HG03520 (cell line): ENCODE results near the gene SLC43A1.

Experiments
- ATAC-seq: cut with Tn5 transposase; IDR thresholded peaks from one replicate; pipeline ENCODE4 v1.9.1; 2021; ENCODE audit warnings: mild to moderate bottlenecking, moderate library complexity; ENCODE audit not compliant: unreplicated experiment

Gene SLC43A1

DNA sequence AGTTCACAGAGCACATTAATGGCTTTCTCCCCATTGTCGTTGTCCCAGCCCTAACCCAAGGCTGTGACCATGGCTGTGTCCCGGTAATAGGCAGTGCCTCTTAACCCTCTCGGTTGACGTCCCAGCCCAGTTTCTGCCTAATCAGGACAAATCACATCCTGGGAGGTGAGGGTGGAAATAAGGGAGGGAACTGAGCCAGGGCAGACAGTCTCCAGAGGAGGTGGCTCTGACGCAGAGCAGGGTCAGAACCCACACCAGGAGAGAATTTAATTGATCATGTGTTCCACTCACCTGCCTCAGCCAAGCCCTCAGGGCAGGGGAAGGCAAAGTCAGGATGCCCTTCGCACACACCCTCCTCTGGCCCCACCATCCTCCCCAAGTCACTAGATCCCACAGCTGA, 17.0 kb downstream of the SLC43A1 start:
- no peak for ATAC-seq

DNA sequence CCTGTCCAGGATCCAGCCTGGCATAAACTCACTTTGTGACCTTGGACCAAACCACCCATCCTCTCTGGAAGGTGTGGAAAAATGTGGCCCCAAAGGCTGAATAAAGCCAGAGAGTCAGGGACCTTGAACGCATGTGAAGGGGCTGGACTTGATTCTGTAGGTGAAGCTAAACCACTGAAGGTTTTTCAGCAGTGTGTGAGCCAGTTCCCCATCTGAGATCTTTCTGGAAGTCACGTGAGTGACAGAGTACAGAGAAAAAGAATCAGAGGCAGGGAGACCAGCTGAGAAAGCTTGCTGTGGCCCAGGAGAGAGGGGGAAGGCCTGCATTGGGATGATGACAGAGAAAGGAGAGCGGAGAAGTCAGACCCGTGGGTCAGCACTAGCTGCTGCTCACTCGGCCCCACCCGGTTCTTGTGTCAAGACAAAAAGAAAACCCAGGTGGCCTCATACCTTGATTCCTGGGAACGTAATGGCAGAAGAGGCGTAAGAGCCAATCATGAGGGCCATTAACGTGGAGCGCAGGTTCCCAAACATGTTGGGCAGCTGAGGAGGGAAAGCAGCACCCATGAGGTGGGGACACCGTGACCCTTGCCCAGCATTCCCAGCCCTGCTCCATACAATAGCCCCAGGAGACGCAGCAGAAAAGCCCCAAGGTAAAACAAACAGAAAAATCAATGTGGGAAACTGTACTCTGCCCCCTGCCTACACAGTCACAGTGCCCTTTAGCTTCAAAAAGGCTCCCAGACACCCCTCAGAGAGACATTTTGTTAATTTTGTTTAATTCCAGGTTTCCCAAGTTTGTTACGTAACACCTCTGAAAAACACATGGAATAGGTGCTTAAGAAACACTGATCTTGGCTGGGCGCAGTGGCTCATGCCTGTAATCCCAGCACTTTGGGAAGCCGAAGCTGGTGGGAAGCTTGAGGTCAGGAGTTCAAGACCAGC, 17.9 kb downstream of the SLC43A1 start:
- ATAC-seq, result no peak

DNA sequence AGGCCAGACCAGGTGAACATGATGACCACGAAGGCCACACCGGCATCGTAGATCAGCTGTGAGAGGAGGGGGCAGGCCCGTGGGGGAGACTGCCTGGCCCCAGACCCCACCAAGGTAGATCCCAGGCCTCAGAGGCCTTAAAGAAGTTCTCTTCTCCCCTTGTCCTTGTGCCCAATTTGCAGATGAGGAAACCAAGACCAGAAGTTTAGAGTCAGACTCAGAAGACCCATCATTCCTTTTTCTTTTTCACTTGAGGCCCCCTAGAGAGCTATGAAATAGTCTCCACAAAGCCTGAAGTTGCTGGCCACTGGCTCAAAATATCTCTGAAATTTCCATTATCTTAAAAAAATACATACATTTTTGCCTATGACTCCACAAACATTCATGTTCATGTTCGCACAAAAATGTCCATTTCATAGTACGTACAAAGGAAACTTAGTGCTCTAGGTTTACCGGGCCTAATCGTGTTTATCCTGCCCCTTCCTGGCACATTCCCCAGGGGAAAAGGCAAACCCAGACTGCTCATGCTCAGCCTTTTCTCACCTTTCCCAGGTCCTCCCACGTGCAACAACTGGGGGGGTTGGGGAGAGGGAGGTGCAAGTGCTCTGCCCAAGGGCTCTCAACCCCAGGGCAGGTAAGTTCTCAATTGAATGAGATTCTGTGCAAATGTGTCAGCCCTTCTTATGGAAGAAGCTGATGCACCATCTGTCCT, 19.2 kb downstream of the SLC43A1 start:
- no peak for ATAC-seq

DNA sequence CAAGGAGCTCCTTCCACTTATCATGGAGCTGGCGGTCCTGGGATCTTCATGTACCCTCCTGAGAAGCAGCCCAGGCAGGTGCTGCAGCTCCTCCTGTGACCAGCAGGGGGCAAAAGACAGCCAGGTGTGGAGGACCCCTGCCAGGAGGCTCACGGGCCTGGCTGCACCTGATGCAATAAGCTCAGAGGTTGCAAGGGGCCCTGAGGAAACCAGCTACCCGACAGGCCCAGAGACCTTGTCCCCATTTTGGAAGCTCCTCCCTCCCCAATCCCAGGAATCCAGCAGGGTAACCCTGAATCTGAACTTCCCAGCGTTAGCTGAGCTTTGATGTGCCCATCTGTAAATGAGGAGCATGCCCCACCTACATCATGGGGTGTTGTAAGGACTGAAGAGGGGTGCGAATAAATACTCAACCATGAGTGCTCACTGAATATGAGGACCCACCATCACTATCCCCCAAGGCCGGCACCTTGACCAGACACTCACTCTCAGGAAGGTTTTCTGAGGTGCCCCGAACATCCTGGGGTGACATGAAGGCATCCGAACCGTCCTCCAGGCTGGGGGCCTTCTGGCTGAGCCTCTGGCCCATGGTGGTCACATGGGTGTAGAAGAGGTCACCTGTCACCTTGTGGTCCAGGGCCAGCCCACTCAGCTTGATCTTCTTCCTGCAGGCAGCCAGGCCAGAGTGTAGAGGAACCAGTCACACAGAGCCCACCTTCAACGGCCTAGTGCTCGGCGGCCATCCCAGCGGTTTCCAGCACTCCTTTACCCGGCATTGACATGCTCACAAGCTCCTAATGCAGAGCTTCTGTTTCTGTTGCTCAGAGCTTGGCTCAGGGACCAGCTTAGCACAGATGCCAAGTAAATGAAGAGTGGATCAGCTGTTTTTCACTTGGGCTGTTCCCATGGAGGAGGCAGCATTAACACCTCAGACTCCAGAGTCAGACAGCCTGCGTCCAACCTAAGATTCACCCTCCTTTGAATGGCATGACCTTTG, 21.7 kb downstream of the SLC43A1 start:
- ATAC-seq, result peak; percentile 74

DNA sequence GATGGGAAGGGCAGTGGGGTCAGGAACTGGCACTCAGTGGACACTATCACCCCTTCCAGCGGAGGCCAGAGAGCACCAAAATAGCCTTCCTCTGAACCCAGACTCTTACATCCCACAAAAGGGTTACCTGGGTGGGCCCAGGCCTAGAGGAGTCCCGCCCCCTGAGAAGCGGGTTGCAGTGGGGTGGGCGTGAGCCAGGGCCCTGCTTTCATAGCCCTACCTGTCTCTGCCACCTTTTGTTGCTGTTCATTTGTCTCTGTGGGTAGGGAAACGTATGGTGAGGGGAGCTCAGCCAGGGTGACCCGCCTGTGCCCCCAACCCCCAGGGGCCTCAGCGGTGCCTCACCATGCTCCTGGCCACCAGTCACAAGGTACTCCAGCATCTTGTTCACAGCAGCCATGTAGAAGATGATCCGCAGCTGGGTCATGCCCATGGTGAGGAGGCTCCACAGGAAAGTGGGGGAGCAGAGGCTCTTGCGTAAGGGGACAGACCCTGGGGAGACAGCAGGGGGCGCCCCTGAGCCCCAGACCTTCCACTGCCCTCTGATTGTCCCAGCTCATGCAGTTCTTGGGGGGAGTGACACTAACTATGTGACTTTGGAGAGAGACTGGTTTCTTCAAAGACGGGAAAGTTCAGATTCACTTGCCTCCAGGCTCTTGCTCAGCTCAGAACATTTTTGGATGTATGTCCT, 24.0 kb downstream of the SLC43A1 start:
- no peak for ATAC-seq

DNA sequence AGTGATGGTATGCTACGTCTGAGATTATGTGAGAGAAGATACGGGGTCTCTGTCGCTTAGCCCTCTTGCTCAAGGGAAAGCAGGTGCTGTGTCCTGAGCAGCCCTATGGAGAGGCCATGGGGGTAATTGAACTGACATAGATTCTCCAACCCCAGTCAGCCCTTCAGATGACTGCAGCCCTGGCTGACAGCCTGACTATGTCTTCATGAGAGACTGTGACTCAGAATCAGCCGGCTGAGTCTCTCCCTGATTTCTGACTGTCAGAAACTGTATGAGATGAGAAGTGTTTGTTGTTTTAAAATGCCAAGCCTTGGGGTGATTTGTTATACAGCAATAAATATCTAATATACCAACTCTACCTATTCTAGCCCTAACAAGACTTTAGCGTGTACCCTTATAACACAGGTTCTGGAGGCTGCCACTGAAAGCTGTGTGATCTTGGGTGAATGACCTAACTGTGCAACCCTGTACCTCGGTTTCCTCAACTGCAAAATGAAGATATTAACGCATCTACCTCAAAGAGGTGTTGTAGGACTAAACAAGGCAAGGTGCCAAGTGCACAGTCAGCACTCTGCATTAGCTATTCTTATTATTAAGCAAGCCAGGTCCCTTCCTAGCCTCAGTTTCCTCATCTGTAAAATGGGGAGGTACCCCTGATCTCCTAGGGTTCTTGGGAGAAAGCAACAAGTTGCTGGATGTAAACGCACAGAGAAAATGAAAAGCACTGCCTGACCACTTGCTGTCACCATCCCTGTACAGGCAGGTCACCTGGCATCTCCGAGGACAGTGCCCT, 24.9 kb downstream of the SLC43A1 start:
- no peak for ATAC-seq

DNA sequence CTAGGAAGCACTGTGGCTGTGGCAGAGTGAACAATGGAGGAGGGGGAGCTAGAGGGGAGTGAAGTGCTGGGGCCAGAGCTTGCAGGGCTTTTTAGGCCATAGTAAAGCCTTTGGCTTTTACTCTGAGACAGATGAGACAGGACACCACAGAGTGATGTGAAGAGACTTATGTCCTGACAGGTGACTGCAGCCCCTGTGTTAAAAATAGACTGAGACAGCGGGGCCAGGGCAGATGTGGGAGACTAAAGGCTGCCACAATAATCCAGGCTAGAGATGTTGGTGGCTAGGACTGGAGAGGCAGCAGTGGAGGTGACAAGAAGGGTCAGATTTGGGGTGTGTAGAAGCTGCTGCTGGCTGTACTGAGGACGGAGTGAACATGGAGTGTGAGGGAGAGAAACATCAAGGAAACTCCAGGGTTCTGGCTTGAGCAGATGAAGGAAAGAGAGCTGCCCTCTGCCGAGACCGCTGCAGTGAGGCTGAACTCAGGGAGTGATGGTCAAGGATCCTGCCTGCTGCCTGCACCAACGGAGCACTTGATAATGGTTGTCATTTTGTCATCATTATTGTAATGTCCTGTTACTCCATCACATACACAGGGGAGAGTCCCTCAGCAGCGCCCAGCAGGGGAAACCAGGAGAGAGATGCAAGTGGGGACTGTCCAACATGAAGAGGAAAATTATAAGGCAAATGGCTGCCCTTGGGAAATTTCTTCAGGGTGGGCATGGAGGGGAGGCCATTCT, 27.4 kb downstream of the SLC43A1 start:
- no peak for ATAC-seq

DNA sequence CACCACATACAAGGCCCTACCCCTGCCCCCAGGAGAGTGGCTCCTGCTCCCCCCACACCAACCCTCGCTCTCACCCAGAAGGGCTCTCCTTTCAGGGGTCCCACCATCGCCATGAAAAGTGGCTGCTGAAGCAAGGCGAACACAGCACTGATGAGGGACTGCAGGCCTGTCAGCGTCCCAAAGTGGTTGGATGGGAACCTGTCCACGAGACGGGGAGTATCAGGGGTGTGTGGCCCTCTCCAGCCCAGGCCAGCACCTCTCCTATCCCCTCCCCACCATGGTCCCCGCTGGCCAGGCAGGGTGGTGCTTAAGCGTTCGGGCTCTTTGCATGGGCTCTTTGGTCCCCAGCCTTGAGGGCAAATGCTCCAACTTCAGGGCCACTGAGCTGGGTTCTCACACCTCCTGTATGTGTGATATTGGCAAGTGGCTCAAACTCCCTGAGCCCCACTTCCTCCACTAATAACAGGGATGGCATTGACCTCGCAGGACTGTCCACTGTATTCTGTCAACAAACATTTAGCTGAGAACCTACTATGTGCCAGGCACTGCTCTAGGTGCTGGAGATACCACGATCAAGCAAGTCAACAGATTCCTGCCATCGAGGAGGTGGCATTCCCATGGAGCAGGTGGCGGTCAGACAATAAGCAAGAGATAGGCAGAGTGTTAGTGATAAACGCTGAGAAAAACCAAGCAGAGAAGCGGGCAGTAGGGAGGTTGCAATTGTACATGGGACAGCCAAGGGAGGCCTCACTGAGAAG, 28.3 kb downstream of the SLC43A1 start:
- no peak for ATAC-seq

DNA sequence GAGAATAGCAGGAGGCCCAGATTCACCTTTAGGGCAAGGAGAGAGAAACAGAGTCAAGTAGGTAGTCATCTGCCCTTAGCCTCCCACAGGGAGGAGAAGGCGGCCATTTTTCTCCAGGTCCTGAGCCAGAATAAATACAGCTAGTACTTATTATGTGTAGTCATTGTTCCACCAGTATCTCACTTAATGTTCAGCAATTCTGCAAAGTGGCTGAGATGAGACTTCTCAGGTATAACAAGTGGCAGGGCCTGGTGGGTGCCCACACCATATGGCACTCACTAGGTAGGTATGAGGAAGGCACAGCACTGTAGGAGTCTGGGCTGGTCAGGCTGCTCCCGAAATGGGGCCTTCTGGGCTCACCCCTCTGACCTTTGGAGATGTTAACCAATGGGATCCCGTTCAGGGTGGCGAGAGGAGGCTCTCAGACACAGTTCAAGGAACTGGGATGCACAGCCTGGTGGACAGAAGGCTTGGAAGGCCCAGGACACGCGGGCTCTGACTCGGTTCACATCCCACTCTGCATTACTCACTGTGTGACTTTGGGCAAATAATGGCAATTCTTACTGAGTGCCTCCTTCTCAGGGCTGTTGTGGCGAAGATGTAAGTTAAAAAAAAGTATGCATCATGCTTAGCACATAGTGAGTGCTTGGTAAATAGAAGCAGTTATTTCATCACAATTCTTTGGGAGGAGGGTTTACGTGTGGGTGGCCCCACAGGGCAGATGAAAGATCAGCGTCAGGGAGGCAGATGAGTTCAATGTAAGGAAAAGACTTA, 30.1 kb downstream of the SLC43A1 start:
- no peak for ATAC-seq

DNA sequence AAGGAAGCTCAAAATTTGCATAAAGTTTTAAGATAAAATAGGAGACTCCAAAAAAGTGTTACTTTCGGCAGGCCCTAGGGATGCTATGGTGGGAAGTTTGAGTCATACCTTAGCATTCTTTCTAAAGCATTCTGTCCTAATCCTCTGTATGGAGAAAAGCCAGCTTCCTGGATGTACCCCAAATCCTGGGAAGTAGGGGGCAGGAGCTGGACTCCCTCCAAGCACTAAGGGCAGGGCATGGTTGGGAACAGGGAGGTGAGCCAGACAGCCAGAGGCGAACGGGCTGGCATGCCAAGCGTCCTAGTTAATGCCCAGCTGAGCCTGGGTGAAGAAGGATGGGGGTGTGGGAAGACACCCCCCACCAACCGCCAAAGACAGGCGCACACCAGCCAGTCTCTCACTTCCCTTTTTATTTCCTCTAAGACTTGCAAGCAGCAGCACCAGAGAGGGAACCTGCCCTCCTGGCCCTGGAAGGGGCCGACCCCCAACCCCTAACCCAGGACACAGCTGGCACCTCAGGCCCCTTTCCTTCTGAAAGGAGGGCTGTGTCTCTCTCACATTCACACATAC, 31.3 kb downstream of the SLC43A1 start:
- ATAC-seq, result peak; percentile 36

DNA sequence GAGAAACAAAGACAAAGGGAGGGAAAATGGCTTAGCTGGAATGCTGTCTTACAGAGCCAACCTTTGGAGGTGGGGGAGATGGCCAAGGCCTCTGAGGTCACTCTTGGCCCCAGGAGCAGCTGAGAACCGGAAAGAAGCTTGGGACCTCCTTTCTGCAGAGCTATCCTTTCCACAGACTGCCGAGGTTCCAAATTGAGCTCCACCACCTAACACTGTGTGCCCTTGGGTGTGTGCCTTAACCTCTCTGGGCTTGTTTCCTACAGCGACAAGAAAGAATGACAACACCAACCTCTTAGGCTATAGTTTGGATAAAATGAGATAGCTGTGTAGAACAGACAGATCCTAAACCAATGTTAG, 32.0 kb downstream of the SLC43A1 start:
- no peak for ATAC-seq

DNA sequence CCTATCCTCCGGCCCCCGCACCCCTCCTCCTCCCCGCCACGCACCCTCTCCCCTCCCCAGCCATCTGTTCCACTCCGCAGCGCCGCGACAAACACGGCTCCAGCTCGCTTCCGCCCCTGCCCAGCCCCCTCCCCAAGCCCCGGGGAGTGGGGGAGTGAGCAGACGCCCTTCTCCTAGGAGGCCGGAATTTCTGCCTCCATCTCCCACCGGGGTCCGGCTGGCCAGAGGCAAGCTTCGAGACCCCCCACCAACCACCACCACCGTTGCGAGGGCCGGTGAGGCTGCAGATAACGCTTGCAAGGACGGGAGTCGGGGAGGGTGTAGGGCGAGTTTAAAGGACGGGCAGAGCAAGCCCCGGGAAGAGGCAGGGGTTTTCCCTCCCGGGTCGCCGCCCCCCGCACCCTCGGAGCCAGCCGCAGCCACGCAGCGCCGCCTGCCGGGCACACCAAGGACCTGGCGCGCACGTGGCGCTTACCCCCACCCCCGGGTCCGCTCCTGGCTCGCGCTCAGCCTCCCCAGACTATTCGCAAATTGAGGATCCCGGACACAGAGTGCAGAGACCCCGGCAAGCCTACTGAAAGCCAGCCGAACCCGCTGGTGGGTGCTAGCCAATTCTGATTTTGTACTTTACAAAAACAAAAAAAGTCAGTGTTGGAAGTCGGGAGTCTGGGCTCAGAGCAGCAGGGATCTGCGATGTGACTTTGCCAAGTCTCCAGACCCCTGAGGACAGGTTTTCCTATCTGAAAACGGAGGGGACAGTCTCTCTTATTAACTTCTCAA, 32.5 kb downstream of the SLC43A1 start:
- no peak for ATAC-seq

DNA sequence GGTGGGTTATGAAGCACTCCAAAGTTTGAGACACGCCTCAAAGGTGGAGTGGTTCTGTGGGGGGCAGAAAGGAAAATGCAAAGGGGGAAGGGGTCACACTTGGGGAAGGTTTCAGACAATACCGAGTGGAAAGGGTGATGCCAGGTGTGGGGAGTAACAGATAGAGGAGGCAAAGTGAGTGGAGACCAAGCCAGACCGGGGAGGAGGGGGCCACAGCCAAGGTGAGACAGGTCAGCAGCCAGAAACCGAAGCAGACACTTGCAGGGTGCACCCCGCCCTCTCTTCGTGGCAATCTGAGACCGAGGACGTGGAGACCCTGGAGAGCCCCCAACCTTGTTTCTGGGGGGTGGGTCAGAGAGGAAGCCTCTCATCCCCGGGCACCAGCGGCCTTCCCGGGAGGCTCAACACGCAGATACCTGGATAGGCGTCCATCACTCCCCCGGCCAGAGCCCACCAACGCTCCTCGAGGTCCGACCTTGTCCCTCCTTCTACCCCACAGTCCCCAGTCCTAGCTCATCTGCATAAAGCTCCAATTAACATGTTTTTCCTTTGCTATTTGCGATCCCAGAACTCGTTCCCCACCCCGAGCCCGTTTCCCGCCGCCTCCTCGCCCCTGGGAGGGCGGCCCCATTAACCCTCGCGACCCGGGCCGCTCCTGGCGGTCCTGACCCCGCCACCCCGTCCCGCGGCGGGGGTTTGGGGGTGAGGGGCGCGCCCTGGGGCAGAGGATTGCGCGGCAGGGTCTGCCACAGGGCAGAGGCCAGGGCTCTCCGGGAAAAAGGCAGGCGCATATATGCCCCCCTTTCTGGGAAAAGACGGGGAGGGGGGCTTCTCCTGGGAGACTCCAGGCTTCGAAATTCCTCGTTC, 33.4 kb downstream of the SLC43A1 start:
- ATAC-seq, result no peak

DNA sequence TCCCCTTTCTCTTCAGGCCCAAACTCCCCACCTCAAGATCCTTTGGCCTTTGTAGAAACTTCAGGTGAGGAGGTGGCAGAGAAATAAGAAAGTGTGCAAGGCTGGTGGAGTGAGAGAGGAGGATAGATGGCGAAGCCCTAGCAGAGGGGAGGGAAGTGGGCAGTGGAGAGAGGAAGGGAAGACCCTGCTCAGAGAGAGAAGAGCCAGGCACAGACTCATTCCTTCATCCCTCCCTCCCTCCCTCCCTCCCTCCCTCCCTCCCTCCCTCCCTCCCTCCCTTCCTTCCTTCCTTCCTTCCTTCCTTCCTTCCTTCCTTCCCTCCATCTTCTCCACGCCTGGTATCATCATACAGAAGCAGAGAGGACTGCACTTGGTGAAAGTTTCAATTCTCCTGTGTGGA, 34.2 kb downstream of the SLC43A1 start:
- ATAC-seq, result no peak

DNA sequence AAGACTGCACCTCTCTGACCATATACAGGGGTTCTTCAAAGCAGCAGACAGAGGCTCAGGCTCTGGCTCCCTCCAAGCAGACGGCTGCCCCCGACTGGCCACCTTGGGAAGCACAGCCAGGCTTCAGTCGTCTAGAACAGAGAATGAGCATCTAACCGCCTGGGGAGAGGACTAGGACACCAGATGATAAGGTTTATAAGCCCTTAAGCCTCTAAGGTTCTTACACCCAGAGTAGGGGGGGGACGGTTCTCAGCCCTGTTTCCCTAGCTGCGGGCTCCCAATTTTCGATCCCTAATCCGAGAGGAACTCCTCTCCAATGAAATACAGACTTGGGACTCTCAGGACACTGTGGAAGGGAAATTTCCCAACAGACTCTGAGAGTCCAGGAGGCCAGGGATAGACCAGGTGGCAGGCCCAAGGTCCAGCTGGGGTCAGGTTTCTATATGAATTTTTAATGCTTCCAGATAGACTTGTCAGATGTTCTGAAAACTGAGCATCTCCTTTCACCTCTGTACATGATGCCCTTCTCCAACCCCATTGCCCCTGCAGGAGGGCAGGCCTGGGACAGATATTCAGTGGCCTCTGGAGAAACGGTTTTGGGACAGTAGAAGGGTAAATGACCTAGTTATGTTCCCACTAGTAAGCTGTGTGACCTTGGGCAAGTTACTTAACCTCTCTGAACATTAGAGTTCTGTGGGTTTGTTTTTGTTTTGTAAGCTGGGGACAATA, 34.9 kb downstream of the SLC43A1 start:
- ATAC-seq, result peak; percentile 45
